Neural progenitor cell (in vitro differentiated cells): ENCODE results near the gene FOXJ1. TPM values are rescaled to one million over a fixed set of nuclear protein-coding genes. Genes with fewer than 3 reads are reported as not detected.

Source experiments
- DNase-seq: peaks from one replicate; pipeline ENCODE4 v3.0.0-alpha.2; 2016; ENCODE audit warnings: low spot score
- H2AFZ ChIP-seq: fragments of 200-600 bp; sonication (generic); replicated peaks from 2 replicates; pipeline ENCODE4 v1.6.1; 2016; ENCODE audit warnings: antibody characterized with exemption
- H3F3A ChIP-seq: fragments of 200-600 bp; sonication (generic); 2 replicates; pipeline ENCODE4 v1.6.1; 2016; ENCODE audit warnings: antibody characterized with exemption, low read depth
- H3K27ac ChIP-seq: fragments of 200-600 bp; sonication (generic); 2 replicates; pipeline ENCODE4 v1.5.1; 2016; ENCODE audit warnings: mild to moderate bottlenecking
- H3K27me3 ChIP-seq: fragments of 200-600 bp; sonication (generic); 2 replicates; pipeline ENCODE4 v1.6.1; 2016; ENCODE audit warnings: mild to moderate bottlenecking, moderate library complexity
- H3K36me3 ChIP-seq: fragments of 200-600 bp; sonication (generic); 2 replicates; pipeline ENCODE4 v1.5.1; 2016
- H3K4me1 ChIP-seq: fragments of 200-600 bp; sonication (generic); 2 replicates; pipeline ENCODE4 v1.6.1; 2016; ENCODE audit warnings: mixed run types
- H3K4me2 ChIP-seq: fragments of 200-600 bp; sonication (generic); 2 replicates; pipeline ENCODE4 v1.6.1; 2016
- H3K4me3 ChIP-seq: fragments of 200-600 bp; sonication (generic); 2 replicates; pipeline ENCODE4 v1.5.1; 2016
- H3K79me2 ChIP-seq: fragments of 200-600 bp; sonication (generic); 2 replicates; pipeline ENCODE4 v1.6.1; 2016; ENCODE audit warnings: low read depth
- H3K9ac ChIP-seq: fragments of 200-600 bp; sonication (generic); 2 replicates; pipeline ENCODE4 v1.6.1; 2016
- H3K9me3 ChIP-seq: fragments of 200-600 bp; sonication (generic); 2 replicates; pipeline ENCODE4 v1.5.1; 2016; ENCODE audit warnings: low read depth
- H4K20me1 ChIP-seq: fragments of 200-600 bp; sonication (generic); 2 replicates; pipeline ENCODE4 v1.6.1; 2016; ENCODE audit warnings: low read depth
- H3K27ac Mint-ChIP-seq: 3 replicates; pipeline ENCODE4 v1.8.0; 2021; ENCODE audit warnings: mixed read lengths
- H3K27me3 Mint-ChIP-seq: 2 replicates; pipeline ENCODE4 v1.8.0; 2022; ENCODE audit warnings: low read depth, mild to moderate bottlenecking, inconsistent platforms, moderate library complexity, mixed read lengths; ENCODE audit not compliant: insufficient read depth
- H3K36me3 Mint-ChIP-seq: 3 replicates; pipeline ENCODE4 v1.8.0; 2021; ENCODE audit warnings: mixed read lengths
- H3K4me1 Mint-ChIP-seq: 3 replicates; pipeline ENCODE4 v1.8.0; 2021; ENCODE audit warnings: mixed read lengths
- H3K4me3 Mint-ChIP-seq: 3 replicates; pipeline ENCODE4 v1.8.0; 2021; ENCODE audit warnings: mild to moderate bottlenecking, moderate library complexity, mixed read lengths
- H3K9me3 Mint-ChIP-seq: 3 replicates; pipeline ENCODE4 v1.8.0; 2020; ENCODE audit warnings: mixed read lengths
- EZH2 ChIP-seq: fragments of 200-600 bp; sonication (generic); IDR thresholded peaks from 2 replicates; pipeline ENCODE4 v1.6.1; 2017; ENCODE audit warnings: antibody characterized with exemption, mild to moderate bottlenecking, moderate library complexity
- EZH2phosphoT487 ChIP-seq: fragments of 200-600 bp; sonication (generic); IDR thresholded peaks from 2 replicates; pipeline ENCODE4 v1.6.1; 2017; ENCODE audit warnings: antibody characterized with exemption
- total RNA-seq: library from RNA; depleted of rRNA; stranded (reverse); fragments of >200 nt; gene quantifications from 2 replicates; pipeline ENCODE4 v1.2.3, GENCODE V29; 2015; ENCODE audit warnings: low replicate concordance
- TF ChIP-seq, protein P1 (sequence below): fragments of 200-600 bp; sonication (generic); IDR thresholded peaks from 2 replicates; pipeline ENCODE4 v1.5.1; 2017; ENCODE audit warnings: antibody characterized with exemption, mild to moderate bottlenecking

Gene FOXJ1, protein sequence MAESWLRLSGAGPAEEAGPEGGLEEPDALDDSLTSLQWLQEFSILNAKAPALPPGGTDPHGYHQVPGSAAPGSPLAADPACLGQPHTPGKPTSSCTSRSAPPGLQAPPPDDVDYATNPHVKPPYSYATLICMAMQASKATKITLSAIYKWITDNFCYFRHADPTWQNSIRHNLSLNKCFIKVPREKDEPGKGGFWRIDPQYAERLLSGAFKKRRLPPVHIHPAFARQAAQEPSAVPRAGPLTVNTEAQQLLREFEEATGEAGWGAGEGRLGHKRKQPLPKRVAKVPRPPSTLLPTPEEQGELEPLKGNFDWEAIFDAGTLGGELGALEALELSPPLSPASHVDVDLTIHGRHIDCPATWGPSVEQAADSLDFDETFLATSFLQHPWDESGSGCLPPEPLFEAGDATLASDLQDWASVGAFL
- total RNA-seq = 0.49 and 1.7 TPM in 2 replicates

DNA sequence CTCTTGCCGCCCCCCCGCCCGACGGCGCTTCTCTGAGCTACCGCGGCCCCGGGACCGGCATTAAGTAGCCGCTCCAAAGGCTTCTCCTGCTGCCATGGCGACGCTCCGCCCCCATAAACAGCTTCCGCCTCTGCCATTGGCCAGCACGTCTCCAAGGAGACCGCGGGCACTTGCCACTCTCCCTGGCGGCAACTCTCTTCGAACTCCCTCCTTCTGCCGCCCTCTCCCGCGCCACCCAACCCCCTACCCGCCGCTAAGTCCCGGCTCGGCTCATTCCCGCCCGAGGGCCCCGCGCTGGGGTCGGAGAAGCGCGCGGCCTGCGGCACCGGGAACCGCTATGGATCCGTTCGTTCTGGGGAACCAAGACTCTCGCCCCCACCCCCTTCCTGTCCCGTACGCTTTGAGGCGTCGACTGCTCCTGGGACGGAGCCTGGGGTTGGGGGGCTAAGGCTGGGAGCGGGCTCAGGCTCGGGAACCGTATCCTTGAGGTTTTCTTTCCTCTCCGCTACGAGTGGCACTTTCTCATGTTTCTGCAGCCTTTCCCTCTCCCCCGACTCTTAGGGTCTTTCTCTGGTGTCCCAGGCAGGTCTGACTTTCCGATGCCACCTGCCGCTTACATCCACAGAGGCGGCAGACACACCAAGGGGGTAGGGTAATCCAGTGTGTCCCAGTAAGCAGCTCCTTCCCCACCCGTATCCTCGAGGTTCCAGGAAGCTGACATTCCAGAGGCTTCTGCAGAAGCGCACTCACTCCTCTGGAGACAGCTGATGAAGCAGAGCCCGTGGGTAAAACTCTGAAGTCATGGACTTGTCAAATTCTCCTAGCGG lies at the start of gene FOXJ1:
Gene FOXJ1 (minus strand): TSS at position 34 of the 827 bp plus-strand sequence. CDS start 850 bp downstream, outside the sequence.
- peaks cover 67% of the 10 kb centered on the region for H3K4me1 Mint-ChIP-seq
- peak within 1 kb of the TSS; percentile 96 for H3K27ac Mint-ChIP-seq
- Histone ChIP-seq H2AFZ (peak within 1 kb of the TSS; percentile 60), H3K27me3 (peaks cover 74% of the 10 kb centered on the region), H3K27ac (no peak within 1 kb of the TSS), H4K20me1 (peaks cover 16% of the 10 kb centered on the region), H3F3A (peaks cover 54% of the 10 kb centered on the region), H3K4me1 (peaks cover 58% of the 10 kb centered on the region), H3K4me2 (peak within 1 kb of the TSS; percentile 83), H3K9ac (no peak within 1 kb of the TSS), H3K4me3 (peak within 1 kb of the TSS; percentile 47), H3K36me3 (no peaks in the 10 kb centered on the region), H3K79me2 (no peaks in the 10 kb centered on the region), H3K9me3 (no peaks in the 10 kb centered on the region)
- H3K4me3 Mint-ChIP-seq = peak within 1 kb of the TSS; percentile 85
- H3K9me3 Mint-ChIP-seq = no peaks in the 10 kb centered on the region
- peak; percentile 98 for DNase-seq
- TF ChIP-seq, protein P1, sequence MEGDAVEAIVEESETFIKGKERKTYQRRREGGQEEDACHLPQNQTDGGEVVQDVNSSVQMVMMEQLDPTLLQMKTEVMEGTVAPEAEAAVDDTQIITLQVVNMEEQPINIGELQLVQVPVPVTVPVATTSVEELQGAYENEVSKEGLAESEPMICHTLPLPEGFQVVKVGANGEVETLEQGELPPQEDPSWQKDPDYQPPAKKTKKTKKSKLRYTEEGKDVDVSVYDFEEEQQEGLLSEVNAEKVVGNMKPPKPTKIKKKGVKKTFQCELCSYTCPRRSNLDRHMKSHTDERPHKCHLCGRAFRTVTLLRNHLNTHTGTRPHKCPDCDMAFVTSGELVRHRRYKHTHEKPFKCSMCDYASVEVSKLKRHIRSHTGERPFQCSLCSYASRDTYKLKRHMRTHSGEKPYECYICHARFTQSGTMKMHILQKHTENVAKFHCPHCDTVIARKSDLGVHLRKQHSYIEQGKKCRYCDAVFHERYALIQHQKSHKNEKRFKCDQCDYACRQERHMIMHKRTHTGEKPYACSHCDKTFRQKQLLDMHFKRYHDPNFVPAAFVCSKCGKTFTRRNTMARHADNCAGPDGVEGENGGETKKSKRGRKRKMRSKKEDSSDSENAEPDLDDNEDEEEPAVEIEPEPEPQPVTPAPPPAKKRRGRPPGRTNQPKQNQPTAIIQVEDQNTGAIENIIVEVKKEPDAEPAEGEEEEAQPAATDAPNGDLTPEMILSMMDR = no peak
- TF ChIP-seq EZH2 = no peak
- no peak for TF ChIP-seq EZH2phosphoT487
- peaks cover 5% of the 10 kb centered on the region for H3K36me3 Mint-ChIP-seq
- H3K27me3 Mint-ChIP-seq = peaks cover 11% of the 10 kb centered on the region

DNA sequence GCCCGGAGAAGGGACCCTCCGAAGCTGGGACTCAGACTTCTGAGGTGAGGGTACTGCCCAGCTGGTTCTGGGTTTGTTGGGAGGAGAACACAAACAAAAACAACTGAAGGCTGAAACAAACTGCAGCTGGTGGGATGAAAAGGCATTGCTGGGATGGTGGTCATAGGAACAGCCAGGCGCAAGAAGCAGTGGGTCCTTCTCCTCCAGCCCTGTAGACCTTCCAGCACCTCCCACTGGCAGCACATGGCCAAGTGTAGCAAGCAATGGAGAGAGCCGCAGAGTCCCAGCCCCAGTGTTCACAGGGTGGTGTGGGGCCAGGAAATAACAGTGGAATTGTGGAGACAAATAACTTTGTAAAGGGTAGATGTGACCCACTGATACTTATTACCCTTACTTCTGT lies 48.7 kb upstream of the FOXJ1 start:
- peaks cover 12% of the 10 kb centered on the region for H3K4me1 ChIP-seq
- TF ChIP-seq EZH2phosphoT487 (no peak), EZH2 (no peak)
- TF ChIP-seq, protein P1 = no peak
- H3K27me3 ChIP-seq = no peaks in the 10 kb centered on the region
- no peak overlapping the region for H3K4me3 ChIP-seq
- Mint-ChIP-seq H3K9me3 (no peaks in the 10 kb centered on the region), H3K4me1 (peaks cover 29% of the 10 kb centered on the region), H3K36me3 (peaks cover 3% of the 10 kb centered on the region), H3K27me3 (no peaks in the 10 kb centered on the region), H3K4me3 (no peak overlapping the region), H3K27ac (no peak overlapping the region)
- H4K20me1 ChIP-seq = peaks cover 6% of the 10 kb centered on the region
- H3K9ac ChIP-seq = no peak overlapping the region
- H3K9me3 ChIP-seq = no peaks in the 10 kb centered on the region
- no peaks in the 10 kb centered on the region for H3K79me2 ChIP-seq
- no peak overlapping the region for H3K27ac ChIP-seq
- no peaks in the 10 kb centered on the region for H3K36me3 ChIP-seq
- H3K4me2 ChIP-seq = no peak overlapping the region
- H2AFZ ChIP-seq = no peak overlapping the region
- no peak for DNase-seq
- H3F3A ChIP-seq = peaks cover 11% of the 10 kb centered on the region

DNA sequence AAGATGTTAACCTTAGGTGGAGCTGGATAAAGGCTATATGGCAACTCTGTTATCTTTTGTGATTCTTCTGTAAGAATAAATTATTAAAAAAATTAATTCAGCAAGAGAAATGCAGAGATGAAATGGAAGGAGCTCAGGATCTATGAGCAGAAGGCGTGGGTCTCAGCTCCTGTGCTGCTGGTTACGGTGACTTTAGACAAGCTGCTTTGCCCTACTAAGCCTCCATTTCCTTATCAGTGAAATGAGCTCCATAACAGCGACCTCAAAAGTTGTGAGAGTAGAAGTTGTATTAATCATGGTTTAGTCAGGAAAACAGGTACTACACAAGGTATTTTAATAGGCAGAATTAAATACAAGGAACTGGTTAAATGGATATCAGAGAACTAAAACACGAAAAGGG lies 48.2 kb upstream of the FOXJ1 start:
- no peaks in the 10 kb centered on the region for H3K9me3 ChIP-seq
- no peak for DNase-seq
- TF ChIP-seq EZH2 (no peak), EZH2phosphoT487 (no peak)
- TF ChIP-seq, protein P1 = no peak
- H3K9ac ChIP-seq = no peak overlapping the region
- H3K4me1 ChIP-seq = peaks cover 12% of the 10 kb centered on the region
- Mint-ChIP-seq H3K36me3 (peaks cover 3% of the 10 kb centered on the region), H3K4me3 (no peak overlapping the region), H3K9me3 (no peaks in the 10 kb centered on the region), H3K27me3 (no peaks in the 10 kb centered on the region), H3K27ac (peak overlapping the region; percentile 38), H3K4me1 (peaks cover 26% of the 10 kb centered on the region)
- no peak overlapping the region for H3K27ac ChIP-seq
- H2AFZ ChIP-seq = no peak overlapping the region
- H3F3A ChIP-seq = peaks cover 11% of the 10 kb centered on the region
- no peaks in the 10 kb centered on the region for H3K27me3 ChIP-seq
- no peak overlapping the region for H3K4me2 ChIP-seq
- peaks cover 6% of the 10 kb centered on the region for H4K20me1 ChIP-seq
- no peaks in the 10 kb centered on the region for H3K36me3 ChIP-seq
- no peaks in the 10 kb centered on the region for H3K79me2 ChIP-seq
- H3K4me3 ChIP-seq = no peak overlapping the region
